CD14-positive monocyte (primary cell): ENCODE data around the gene NPAS3. TPM values are rescaled to one million over a fixed set of nuclear protein-coding genes. Genes with fewer than 3 reads are reported as not detected.

Experiments
- DNase-seq, 3 donors: peaks; one replicate each; pipeline ENCODE4 v3.0.0-alpha.2; 2011 to 2022
- H2AFZ ChIP-seq: 2 replicates; pipeline ENCODE4 v1.6.0; 2012; ENCODE audit warnings: mild to moderate bottlenecking, low read depth, low read length, inconsistent platforms; ENCODE audit not compliant: insufficient read depth, poor library complexity, severe bottlenecking
- H3K27ac ChIP-seq, 2 donors: 1 replicate in 1 of 2; 2 replicates in 1 of 2; pipeline ENCODE4 v1.5.1; 2012 to 2013; ENCODE audit warnings: low read length in 2 of 2, control low read depth in 1 of 2, inconsistent platforms in 1 of 2, low read depth in 1 of 2, mild to moderate bottlenecking in 1 of 2
- H3K27me3 ChIP-seq, 2 donors: one replicate each; pipeline versions ENCODE4 v1.6.0 to v1.6.1; 2011 to 2013; ENCODE audit warnings: low read length in 2 of 2; ENCODE audit not compliant: control insufficient read depth in 2 of 2, insufficient read depth in 2 of 2
- H3K36me3 ChIP-seq, 2 donors: replicated peaks in 1 of 2; 1 replicate in 1 of 2; 2 replicates in 1 of 2; pipeline versions ENCODE4 v1.5.1 to v1.6.1; 2012 to 2013; ENCODE audit warnings: low read length in 2 of 2, control low read depth in 1 of 2, inconsistent platforms in 1 of 2, mild to moderate bottlenecking in 1 of 2; ENCODE audit not compliant: insufficient read depth in 2 of 2, control insufficient read depth in 1 of 2
- H3K4me1 ChIP-seq, 2 donors: 1 replicate in 1 of 2; 2 replicates in 1 of 2; pipeline versions ENCODE4 v1.5.1 to v1.6.1; 2012 to 2013; ENCODE audit warnings: low read length in 2 of 2, control low read depth in 1 of 2, inconsistent platforms in 1 of 2, mild to moderate bottlenecking in 1 of 2, moderate library complexity in 1 of 2; ENCODE audit not compliant: insufficient read depth in 2 of 2, control insufficient read depth in 1 of 2
- H3K4me2 ChIP-seq: replicated peaks from 2 replicates; pipeline ENCODE3; 2012; ENCODE audit warnings: low read length, moderate library complexity, mild to moderate bottlenecking; ENCODE audit not compliant: poor library complexity, severe bottlenecking; ENCODE audit errors: extremely low read depth
- H3K4me3 ChIP-seq, 3 experiments: fragments of 200-600 bp in 1 of 3; sonication (generic) in 1 of 3; replicated peaks in 1 of 3; 1 replicate in 2 of 3; 2 replicates in 1 of 3; pipeline ENCODE4 v1.5.1; 2011 to 2013; ENCODE audit warnings: low read length in 3 of 3, mild to moderate bottlenecking in 3 of 3, control low read depth in 2 of 3, low read depth in 2 of 3, inconsistent platforms in 1 of 3, moderate library complexity in 1 of 3
- H3K79me2 ChIP-seq: 2 replicates; pipeline ENCODE4 v1.6.0; 2012; ENCODE audit warnings: mild to moderate bottlenecking, control low read depth, inconsistent platforms, low read length, moderate library complexity; ENCODE audit not compliant: insufficient read depth
- H3K9ac ChIP-seq: 2 replicates; pipeline ENCODE4 v1.6.0; 2017; ENCODE audit warnings: low read length, mild to moderate bottlenecking; ENCODE audit not compliant: insufficient read depth, poor library complexity, severe bottlenecking
- H3K9me3 ChIP-seq, 2 donors: replicated peaks in 1 of 2; 1 replicate in 1 of 2; 2 replicates in 1 of 2; pipeline versions ENCODE4 v1.5.1 to v1.6.1; 2012 to 2013; ENCODE audit warnings: low read length in 2 of 2, control low read depth in 1 of 2; ENCODE audit not compliant: control insufficient read depth in 1 of 2, insufficient read depth in 1 of 2
- H4K20me1 ChIP-seq: 2 replicates; pipeline ENCODE4 v1.6.0; 2012; ENCODE audit warnings: mild to moderate bottlenecking, low read length, control low read depth, moderate library complexity; ENCODE audit not compliant: insufficient read depth
- H3K27ac Mint-ChIP-seq, 7 donors: one replicate each; pipeline ENCODE4 v1.8.0; 2020; ENCODE audit warnings: mild to moderate bottlenecking in 7 of 7, mixed read lengths in 7 of 7, moderate library complexity in 6 of 7, inconsistent platforms in 2 of 7
- H3K27me3 Mint-ChIP-seq, 3 donors: one replicate each; pipeline ENCODE4 v1.8.0; 2021 to 2022; ENCODE audit warnings: low read depth in 3 of 3, mild to moderate bottlenecking in 3 of 3, mixed read lengths in 3 of 3, moderate library complexity in 3 of 3, inconsistent platforms in 1 of 3
- H3K36me3 Mint-ChIP-seq, 2 donors: one replicate each; pipeline ENCODE4 v1.8.0; 2020; ENCODE audit warnings: mixed read lengths in 2 of 2, inconsistent platforms in 1 of 2, mild to moderate bottlenecking in 1 of 2
- H3K4me1 Mint-ChIP-seq: one replicate; pipeline ENCODE4 v1.8.0; 2020; ENCODE audit warnings: mild to moderate bottlenecking, mixed read lengths
- H3K4me3 Mint-ChIP-seq, 2 donors: one replicate each; pipeline ENCODE4 v1.8.0; 2020; ENCODE audit warnings: mild to moderate bottlenecking in 2 of 2, mixed read lengths in 2 of 2, moderate library complexity in 1 of 2
- H3K9me3 Mint-ChIP-seq, 7 donors: one replicate each; pipeline ENCODE4 v1.8.0; 2020 to 2022; ENCODE audit warnings: mixed read lengths in 7 of 7, mild to moderate bottlenecking in 6 of 7, moderate library complexity in 6 of 7, inconsistent platforms in 2 of 7
- WGBS: methylation state at CpG from one replicate; pipeline ENCODE4 v1.1.5; 2013; ENCODE audit warnings: missing lambda C conversion rate; ENCODE audit not compliant: insufficient coverage; 5-methylcytosine and 5-hydroxymethylcytosine counted together
- intact Hi-C, 2 donors: fragments of 100-400 bp; cut with micrococcal nuclease; formaldehyde crosslinking; loops; one replicate each; pipeline versions ENCODE4 v1.15.0 to v1.15.1; 2023
- polyA plus RNA-seq, 3 donors: library from polyadenylated mRNA; depleted of rRNA in 1 of 3; unstranded in 2 of 3; stranded (reverse) in 1 of 3; fragments of 300-500 nt in 2 of 3; fragments of >200 nt in 1 of 3; fragmentation: Illumina TruSeq in 2 of 3; gene quantifications; 1 replicate in 2 of 3; 2 replicates in 1 of 3; pipeline ENCODE4 v1.2.3, GENCODE V29; 2012 to 2021
- TF ChIP-seq, protein P1 (sequence below): fragments of 200-600 bp; IDR thresholded peaks from one replicate; pipeline ENCODE4 v1.8.0; 2022; ENCODE audit warnings: antibody characterized with exemption, mild to moderate bottlenecking

Gene NPAS3
- polyA plus RNA-seq, 3 donors: not detected

DNA sequence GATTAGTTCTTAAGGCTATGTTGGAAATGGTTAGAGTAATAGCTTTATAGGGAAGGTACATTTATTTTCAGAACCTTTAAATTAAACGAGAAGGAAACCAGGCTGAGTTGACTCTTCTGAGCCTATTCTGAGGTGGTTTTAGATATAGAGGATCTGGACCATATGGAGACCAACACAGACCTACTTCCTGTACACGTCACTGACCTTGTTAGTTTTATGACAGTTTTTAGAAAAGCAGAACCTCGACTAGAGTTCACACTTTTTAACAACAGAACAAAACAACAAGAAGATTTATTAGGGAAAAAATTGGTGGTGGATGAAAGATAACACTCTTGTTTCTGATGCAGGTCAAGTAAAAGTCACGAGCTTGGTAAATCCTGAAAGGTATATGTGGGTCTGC lies 107.1 kb downstream of the NPAS3 start:
- no peak for DNase-seq
- H3K4me1 ChIP-seq: no peaks in the 10 kb centered on the region
- Mint-ChIP-seq H3K36me3 (no peaks in the 10 kb centered on the region), H3K9me3 (peaks cover 9 to 17% (median 13%) of the 10 kb centered on the region in 7 donors), H3K27ac (no peak overlapping the region), H3K4me1 (no peaks in the 10 kb centered on the region), H3K27me3 (no peaks in the 10 kb centered on the region), H3K4me3 (no peak overlapping the region)
- no peak overlapping the region for H3K4me2 ChIP-seq
- no peaks in the 10 kb centered on the region for H3K27me3 ChIP-seq
- H3K4me3 ChIP-seq: no peak overlapping the region
- H4K20me1 ChIP-seq: no peaks in the 10 kb centered on the region
- H2AFZ ChIP-seq: no peak overlapping the region
- H3K9ac ChIP-seq: no peak overlapping the region
- no peaks in the 10 kb centered on the region for H3K36me3 ChIP-seq
- TF ChIP-seq, protein P1, sequence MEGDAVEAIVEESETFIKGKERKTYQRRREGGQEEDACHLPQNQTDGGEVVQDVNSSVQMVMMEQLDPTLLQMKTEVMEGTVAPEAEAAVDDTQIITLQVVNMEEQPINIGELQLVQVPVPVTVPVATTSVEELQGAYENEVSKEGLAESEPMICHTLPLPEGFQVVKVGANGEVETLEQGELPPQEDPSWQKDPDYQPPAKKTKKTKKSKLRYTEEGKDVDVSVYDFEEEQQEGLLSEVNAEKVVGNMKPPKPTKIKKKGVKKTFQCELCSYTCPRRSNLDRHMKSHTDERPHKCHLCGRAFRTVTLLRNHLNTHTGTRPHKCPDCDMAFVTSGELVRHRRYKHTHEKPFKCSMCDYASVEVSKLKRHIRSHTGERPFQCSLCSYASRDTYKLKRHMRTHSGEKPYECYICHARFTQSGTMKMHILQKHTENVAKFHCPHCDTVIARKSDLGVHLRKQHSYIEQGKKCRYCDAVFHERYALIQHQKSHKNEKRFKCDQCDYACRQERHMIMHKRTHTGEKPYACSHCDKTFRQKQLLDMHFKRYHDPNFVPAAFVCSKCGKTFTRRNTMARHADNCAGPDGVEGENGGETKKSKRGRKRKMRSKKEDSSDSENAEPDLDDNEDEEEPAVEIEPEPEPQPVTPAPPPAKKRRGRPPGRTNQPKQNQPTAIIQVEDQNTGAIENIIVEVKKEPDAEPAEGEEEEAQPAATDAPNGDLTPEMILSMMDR: no peak
- H3K79me2 ChIP-seq: no peaks in the 10 kb centered on the region
- 0% methylated on average over 1 of the region's 4 CpGs for WGBS
- H3K9me3 ChIP-seq: peaks cover 4 to 11% of the 10 kb centered on the region in 2 donors
- intact Hi-C loops: no loop called here
- no peak overlapping the region for H3K27ac ChIP-seq

DNA sequence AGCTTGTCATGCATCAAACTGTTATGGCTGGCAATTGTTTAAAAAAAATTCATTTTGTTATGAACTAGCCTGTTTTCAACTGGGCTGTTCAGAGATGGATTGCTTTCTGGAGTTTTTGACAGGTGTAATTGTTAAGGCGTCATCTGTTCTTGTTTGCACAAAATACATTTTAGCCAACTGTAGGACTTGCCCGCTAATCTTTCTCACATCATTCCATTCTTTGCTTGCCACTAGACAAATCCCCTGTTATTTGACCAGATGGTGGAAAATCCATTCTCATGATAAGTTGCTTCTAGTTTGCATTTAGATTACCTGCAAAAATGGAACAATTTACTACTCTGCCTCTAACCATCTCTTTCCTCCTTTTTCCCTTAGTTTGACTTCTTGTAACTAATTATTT lies 114.3 kb downstream of the NPAS3 start:
- no peak for DNase-seq
- Histone ChIP-seq H3K27me3 (no peaks in the 10 kb centered on the region), H3K4me1 (no peaks in the 10 kb centered on the region), H3K4me3 (no peak overlapping the region), H4K20me1 (no peaks in the 10 kb centered on the region), H3K27ac (no peak overlapping the region), H3K79me2 (no peaks in the 10 kb centered on the region), H3K4me2 (no peak overlapping the region), H2AFZ (no peak overlapping the region), H3K9me3 (no peaks in the 10 kb centered on the region), H3K9ac (no peak overlapping the region), H3K36me3 (no peaks in the 10 kb centered on the region)
- Mint-ChIP-seq H3K36me3 (no peaks in the 10 kb centered on the region), H3K4me3 (no peak overlapping the region), H3K27me3 (no peaks in the 10 kb centered on the region), H3K27ac (no peak overlapping the region), H3K9me3 (peaks cover 0 to 10% (median 5%) of the 10 kb centered on the region in 7 donors), H3K4me1 (no peaks in the 10 kb centered on the region)
- no CpG with 5 or more reads among the region's 2 CpGs for WGBS
- intact Hi-C loops: no loop called here
- TF ChIP-seq, protein P1: no peak
